Astrocyte (in vitro differentiated cells and primary cell): ENCODE measurements around the gene DENND4B. TPM values are rescaled to one million over a fixed set of nuclear protein-coding genes. Genes with fewer than 3 reads are reported as not detected.

Experiments
- DNase-seq: peaks from one replicate; pipeline ENCODE4 v3.0.0-alpha.2; 2010; ENCODE audit warnings: low read depth
- FAIRE-seq: peaks from 2 replicates; lab custom pipeline; 2011; peaks lifted over from hg19 to GRCh38; lab: Jason Lieb, UNC
- H2AFZ ChIP-seq: 2 replicates; pipeline ENCODE4 v1.6.0; 2012; ENCODE audit warnings: low read depth, low read length, inconsistent platforms
- H3K27ac ChIP-seq: 2 replicates; pipeline ENCODE4 v1.5.1; 2011; ENCODE audit warnings: low read depth, low read length, inconsistent platforms
- H3K27me3 ChIP-seq: 2 replicates; pipeline ENCODE4 v1.6.0; 2011; ENCODE audit warnings: low read length, inconsistent platforms; ENCODE audit not compliant: insufficient read depth
- H3K36me3 ChIP-seq: 2 replicates; pipeline ENCODE4 v1.5.1; 2011; ENCODE audit warnings: low read length, inconsistent platforms; ENCODE audit not compliant: insufficient read depth
- H3K4me1 ChIP-seq: 2 replicates; pipeline ENCODE4 v1.5.1; 2011; ENCODE audit warnings: low read length, inconsistent platforms; ENCODE audit not compliant: insufficient read depth
- H3K4me2 ChIP-seq: 2 replicates; pipeline ENCODE4 v1.6.0; 2012; ENCODE audit warnings: low read length, inconsistent platforms
- H3K4me3 ChIP-seq: 2 replicates; pipeline ENCODE4 v1.5.1; 2011; ENCODE audit warnings: low read depth, mild to moderate bottlenecking, low read length, inconsistent platforms; ENCODE audit not compliant: insufficient read depth
- H3K79me2 ChIP-seq: 2 replicates; pipeline ENCODE4 v1.6.0; 2012; ENCODE audit warnings: mild to moderate bottlenecking, low read length, inconsistent platforms; ENCODE audit not compliant: insufficient read depth
- H3K9ac ChIP-seq: 2 replicates; pipeline ENCODE4 v1.6.0; 2012; ENCODE audit warnings: mild to moderate bottlenecking, low read length, inconsistent platforms
- H3K9me3 ChIP-seq: 2 replicates; pipeline ENCODE4 v1.5.1; 2012; ENCODE audit warnings: low read depth, mild to moderate bottlenecking, low read length, inconsistent platforms; ENCODE audit not compliant: insufficient read depth
- H4K20me1 ChIP-seq: 2 replicates; pipeline ENCODE4 v1.6.0; 2012; ENCODE audit warnings: low read length, inconsistent platforms; ENCODE audit not compliant: insufficient read depth
- H3K27ac Mint-ChIP-seq: one replicate; pipeline ENCODE4 v1.8.0; 2021; ENCODE audit warnings: mild to moderate bottlenecking, mixed read lengths; ENCODE audit not compliant: unreplicated experiment
- H3K27me3 Mint-ChIP-seq: one replicate; pipeline ENCODE4 v1.8.0; 2021; ENCODE audit warnings: low read depth, mixed read lengths; ENCODE audit not compliant: unreplicated experiment
- H3K36me3 Mint-ChIP-seq: one replicate; pipeline ENCODE4 v1.8.0; 2021; ENCODE audit warnings: low read depth, mixed read lengths; ENCODE audit not compliant: unreplicated experiment
- H3K4me1 Mint-ChIP-seq: one replicate; pipeline ENCODE4 v1.8.0; 2021; ENCODE audit warnings: low read depth, mixed read lengths; ENCODE audit not compliant: unreplicated experiment
- H3K4me3 Mint-ChIP-seq: one replicate; pipeline ENCODE4 v1.8.0; 2021; ENCODE audit warnings: mild to moderate bottlenecking, moderate library complexity, mixed read lengths; ENCODE audit not compliant: unreplicated experiment
- H3K9me3 Mint-ChIP-seq: one replicate; pipeline ENCODE4 v1.8.0; 2021; ENCODE audit warnings: mild to moderate bottlenecking, mixed read lengths; ENCODE audit not compliant: unreplicated experiment
- EZH2 ChIP-seq: IDR thresholded peaks from 2 replicates; pipeline ENCODE4 v1.6.1; 2012; ENCODE audit warnings: mild to moderate bottlenecking, low read length, inconsistent platforms; ENCODE audit not compliant: insufficient read depth
- total RNA-seq: library from RNA; stranded (reverse); gene quantifications from 2 replicates; pipeline ENCODE4 v1.2.1, GENCODE V29; 2021
- TF ChIP-seq, protein P1 (sequence below): IDR thresholded peaks from 2 replicates; pipeline ENCODE4 v1.5.1; 2011; ENCODE audit warnings: low read depth, mild to moderate bottlenecking, inconsistent platforms, low read length, moderate library complexity; ENCODE audit not compliant: insufficient read depth

The DENND4B gene
- total RNA-seq, 1 donor from 2014 or later = 31.3 TPM

DNA sequence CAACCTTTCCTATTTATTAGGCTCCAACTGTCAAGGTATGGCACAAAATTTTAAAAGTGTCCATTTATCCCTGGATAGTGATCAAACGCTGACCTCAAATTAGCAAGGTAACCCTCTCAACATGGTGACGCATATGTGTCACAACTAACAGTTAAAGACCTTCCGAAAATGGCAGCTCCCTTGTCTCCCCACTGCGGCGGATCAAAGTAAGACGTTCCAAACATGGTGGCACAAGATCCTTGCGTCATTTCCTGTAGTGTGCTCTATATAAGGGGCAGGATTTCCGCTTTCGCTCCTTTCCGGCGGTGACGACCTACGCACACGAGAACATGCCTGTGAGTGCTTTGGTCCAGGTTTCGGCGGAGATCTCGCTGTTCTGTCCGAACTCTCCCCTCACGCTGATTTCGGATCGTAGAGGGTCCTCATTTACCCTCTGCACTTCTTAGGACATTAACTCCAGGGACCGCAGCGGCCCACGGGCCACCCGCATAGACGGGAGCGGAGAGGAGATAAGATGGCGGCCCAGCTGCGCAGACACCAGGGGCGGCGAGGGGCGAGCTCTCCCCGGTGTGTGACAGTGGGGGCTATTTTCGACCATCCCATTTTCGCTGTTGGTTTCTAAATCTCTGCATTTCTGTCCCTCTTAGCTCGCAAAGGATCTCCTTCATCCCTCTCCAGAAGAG is 44.1 kb upstream of the DENND4B start, which contains the start of gene RPS27:
Gene RPS27 (plus strand): TSS at position 295 of the 683 bp plus-strand sequence. CDS start 35 bp downstream, at position 330.
- H3K27me3 Mint-ChIP-seq = no peaks in the 10 kb centered on the region
- H3K36me3 ChIP-seq = peaks cover 22% of the 10 kb centered on the region
- H3K27me3 ChIP-seq = no peaks in the 10 kb centered on the region
- peaks cover 23% of the 10 kb centered on the region for H4K20me1 ChIP-seq
- peak within 1 kb of the TSS; percentile 92 for H3K27ac ChIP-seq
- peaks cover 26% of the 10 kb centered on the region for H3K79me2 ChIP-seq
- H2AFZ ChIP-seq = peak within 1 kb of the TSS; percentile 66
- peak within 1 kb of the TSS; percentile 95 for H3K9ac ChIP-seq
- DNase-seq (peak; percentile 96), FAIRE-seq (no peak)
- peak within 1 kb of the TSS; percentile 88 for H3K4me3 ChIP-seq
- TF ChIP-seq, protein P1, sequence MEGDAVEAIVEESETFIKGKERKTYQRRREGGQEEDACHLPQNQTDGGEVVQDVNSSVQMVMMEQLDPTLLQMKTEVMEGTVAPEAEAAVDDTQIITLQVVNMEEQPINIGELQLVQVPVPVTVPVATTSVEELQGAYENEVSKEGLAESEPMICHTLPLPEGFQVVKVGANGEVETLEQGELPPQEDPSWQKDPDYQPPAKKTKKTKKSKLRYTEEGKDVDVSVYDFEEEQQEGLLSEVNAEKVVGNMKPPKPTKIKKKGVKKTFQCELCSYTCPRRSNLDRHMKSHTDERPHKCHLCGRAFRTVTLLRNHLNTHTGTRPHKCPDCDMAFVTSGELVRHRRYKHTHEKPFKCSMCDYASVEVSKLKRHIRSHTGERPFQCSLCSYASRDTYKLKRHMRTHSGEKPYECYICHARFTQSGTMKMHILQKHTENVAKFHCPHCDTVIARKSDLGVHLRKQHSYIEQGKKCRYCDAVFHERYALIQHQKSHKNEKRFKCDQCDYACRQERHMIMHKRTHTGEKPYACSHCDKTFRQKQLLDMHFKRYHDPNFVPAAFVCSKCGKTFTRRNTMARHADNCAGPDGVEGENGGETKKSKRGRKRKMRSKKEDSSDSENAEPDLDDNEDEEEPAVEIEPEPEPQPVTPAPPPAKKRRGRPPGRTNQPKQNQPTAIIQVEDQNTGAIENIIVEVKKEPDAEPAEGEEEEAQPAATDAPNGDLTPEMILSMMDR = no peak
- TF ChIP-seq EZH2 = no peak
- peaks cover 15% of the 10 kb centered on the region for H3K36me3 Mint-ChIP-seq
- H3K9me3 ChIP-seq = no peaks in the 10 kb centered on the region
- H3K4me2 ChIP-seq = peak within 1 kb of the TSS; percentile 92
- peaks cover 20% of the 10 kb centered on the region for H3K4me1 ChIP-seq
- peak within 1 kb of the TSS; percentile 96 for H3K4me3 Mint-ChIP-seq
- peak within 1 kb of the TSS; percentile 96 for H3K27ac Mint-ChIP-seq
- peaks cover 2% of the 10 kb centered on the region for H3K9me3 Mint-ChIP-seq
- H3K4me1 Mint-ChIP-seq = peaks cover 16% of the 10 kb centered on the region

DNA sequence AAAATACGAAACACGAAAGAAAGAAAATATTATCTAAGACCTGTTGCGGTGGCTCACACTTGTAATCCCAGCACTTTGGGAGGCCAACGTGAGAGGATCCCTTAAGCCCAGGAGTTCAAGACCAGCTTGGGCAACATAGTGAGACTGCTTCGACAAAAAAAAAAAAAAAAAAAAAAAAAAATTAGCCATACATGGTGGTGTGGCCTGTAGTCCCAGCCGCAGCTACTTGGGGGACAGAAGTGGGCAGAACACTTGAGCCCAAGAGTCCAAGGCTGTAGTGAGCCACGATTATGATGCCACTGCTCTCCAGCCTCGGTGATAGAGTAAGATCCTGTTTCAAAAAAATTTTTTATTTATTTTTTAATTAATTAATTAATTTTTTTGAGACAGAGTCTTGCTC is 41.1 kb upstream of the DENND4B start:
- Histone ChIP-seq H3K9ac (no peak overlapping the region), H3K27me3 (no peaks in the 10 kb centered on the region), H3K4me1 (peaks cover 29% of the 10 kb centered on the region), H3K4me3 (no peak overlapping the region), H3K4me2 (no peak overlapping the region), H3K79me2 (peaks cover 47% of the 10 kb centered on the region), H2AFZ (no peak overlapping the region), H4K20me1 (peaks cover 19% of the 10 kb centered on the region), H3K36me3 (peaks cover 19% of the 10 kb centered on the region), H3K9me3 (no peaks in the 10 kb centered on the region), H3K27ac (no peak overlapping the region)
- Mint-ChIP-seq H3K4me1 (peaks cover 19% of the 10 kb centered on the region), H3K36me3 (peaks cover 15% of the 10 kb centered on the region), H3K9me3 (peaks cover under 1% of the 10 kb centered on the region), H3K27ac (no peak overlapping the region), H3K27me3 (no peaks in the 10 kb centered on the region), H3K4me3 (no peak overlapping the region)
- TF ChIP-seq, protein P1 = no peak
- no peak for TF ChIP-seq EZH2
- FAIRE-seq = no peak
- DNase-seq = no peak
